ENCODE results near the gene FBLIM1. TPM values are rescaled to one million over a fixed set of nuclear protein-coding genes. Genes with fewer than 3 reads are reported as not detected.

FBLIM1 gene
- total RNA-seq, 2 experiments from 2014 or later, result 0.50 TPM; not detected in 1

DNA sequence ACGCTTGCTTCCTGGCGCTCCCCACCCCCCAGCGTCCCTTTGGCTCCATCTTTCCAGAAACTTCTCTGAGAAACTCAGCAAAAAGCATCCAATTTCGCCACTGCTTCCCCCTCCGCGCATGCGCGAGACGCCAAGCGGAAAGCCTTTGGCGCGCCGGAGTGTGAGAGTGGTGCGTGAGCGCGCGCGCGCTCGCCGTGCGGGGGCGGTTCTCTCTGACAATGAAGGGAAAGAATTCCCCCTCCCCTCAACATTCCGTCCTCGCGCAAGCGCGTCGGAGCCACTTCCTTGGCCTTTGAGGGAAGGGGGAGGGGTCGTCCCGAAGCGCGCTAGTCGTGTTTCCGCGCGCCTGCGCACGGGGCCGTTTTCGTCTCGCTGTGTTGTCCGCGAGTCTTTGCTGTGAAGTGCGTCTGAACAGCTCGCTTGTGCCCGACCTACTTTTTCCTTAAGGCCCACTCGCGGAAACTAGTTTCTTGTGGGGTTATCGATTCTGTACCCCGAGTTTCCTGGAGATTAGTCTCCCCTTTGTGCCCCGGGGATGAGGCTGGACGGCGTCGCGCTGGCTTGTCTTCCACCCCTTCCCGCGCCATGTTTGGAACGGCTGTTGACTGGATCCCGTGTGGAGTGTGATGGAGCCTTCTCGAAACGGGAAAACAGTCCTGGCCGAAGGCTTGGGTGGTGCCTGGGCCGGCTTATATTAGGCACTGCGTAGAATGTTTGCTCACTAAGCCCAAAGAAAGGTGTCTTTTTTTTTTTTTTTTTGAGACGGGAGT is 77.3 kb downstream of the FBLIM1 start:
- ChIA-PET POLR2A (interaction anchor here (0.9 to 7.0 kb wide), 6 partner anchors 11 to 140 kb away, joined by 3 to 518 read pairs (median 4); partner anchors contain the start of genes SPEN and ZBTB17), CTCF (interaction anchor here (1.0 kb wide), 1 partner anchor 11 kb away, joined by 4 read pairs; no protein-coding TSS in a partner anchor)
- Mint-ChIP-seq H3K9me3 (no peaks in the 10 kb centered on the region), H3K36me3 (ENCODE audit: low read depth) (peaks cover 25% of the 10 kb centered on the region), H3K27me3 (no peaks in the 10 kb centered on the region), H3K4me1 (ENCODE audit: low read depth) (peaks cover 26% of the 10 kb centered on the region), H3K4me3 (peak overlapping the region; percentile 98), H3K27ac (peak overlapping the region; percentile 99)
- Histone ChIP-seq H3K4me3 (ENCODE audit: low read length) (peak overlapping the region; percentile 70), H3K27me3 (ENCODE audit: control insufficient read depth in 1 of 2, insufficient read depth in 2 of 2, low read length in 2 of 2) (no peaks in the 10 kb centered on the region), H3K36me3 (ENCODE audit: insufficient read depth, low read length) (no peaks in the 10 kb centered on the region), H3K4me1 (ENCODE audit: insufficient read depth, low read length) (peaks cover 35% of the 10 kb centered on the region), H3K27ac (ENCODE audit: low read depth in 1 of 2, low read length in 2 of 2) (peak overlapping the region; percentile 96 to 99), H3K9me3 (ENCODE audit: control insufficient read depth in 1 of 2, insufficient read depth in 1 of 2, low read length in 2 of 2) (peaks cover 0 to 4% of the 10 kb centered on the region in 2 experiments)
- DNase-seq (peak; percentile 97 to 100 (median 99)), ATAC-seq (ENCODE audit: poor library complexity) (peak; percentile 54)
- TF ChIP-seq, protein P1, sequence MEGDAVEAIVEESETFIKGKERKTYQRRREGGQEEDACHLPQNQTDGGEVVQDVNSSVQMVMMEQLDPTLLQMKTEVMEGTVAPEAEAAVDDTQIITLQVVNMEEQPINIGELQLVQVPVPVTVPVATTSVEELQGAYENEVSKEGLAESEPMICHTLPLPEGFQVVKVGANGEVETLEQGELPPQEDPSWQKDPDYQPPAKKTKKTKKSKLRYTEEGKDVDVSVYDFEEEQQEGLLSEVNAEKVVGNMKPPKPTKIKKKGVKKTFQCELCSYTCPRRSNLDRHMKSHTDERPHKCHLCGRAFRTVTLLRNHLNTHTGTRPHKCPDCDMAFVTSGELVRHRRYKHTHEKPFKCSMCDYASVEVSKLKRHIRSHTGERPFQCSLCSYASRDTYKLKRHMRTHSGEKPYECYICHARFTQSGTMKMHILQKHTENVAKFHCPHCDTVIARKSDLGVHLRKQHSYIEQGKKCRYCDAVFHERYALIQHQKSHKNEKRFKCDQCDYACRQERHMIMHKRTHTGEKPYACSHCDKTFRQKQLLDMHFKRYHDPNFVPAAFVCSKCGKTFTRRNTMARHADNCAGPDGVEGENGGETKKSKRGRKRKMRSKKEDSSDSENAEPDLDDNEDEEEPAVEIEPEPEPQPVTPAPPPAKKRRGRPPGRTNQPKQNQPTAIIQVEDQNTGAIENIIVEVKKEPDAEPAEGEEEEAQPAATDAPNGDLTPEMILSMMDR (IDR thresholded peaks at IDR 0.05), result no peak
- intact Hi-C loops (cut with DNase I, micrococcal nuclease), result loop anchor here in 1 of 2 experiments (1.0 kb wide), 1 partner anchor 11 kb away; the partner anchor contains the start of gene SPEN

Other genes with a start within 250 kb of the FBLIM1 start
- gene CASP9, start 234.6 kb upstream of the FBLIM1 start, total RNA-seq, result 10 to 100 TPM; 15.7 to 18.0 TPM
- 10 to 100 TPM in 1 of 2 experiments, 1 to 10 TPM in 1; 8.2 to 10.4 TPM for gene DNAJC16, start 231.9 kb upstream of the FBLIM1 start, total RNA-seq
- gene AGMAT, start 173.7 kb upstream of the FBLIM1 start, total RNA-seq, result 1 to 10 TPM; 3.8 to 4.6 TPM
- 10 to 100 TPM; 24.2 to 29.9 TPM for gene DDI2, start 141.3 kb upstream of the FBLIM1 start, total RNA-seq
- gene PLEKHM2, start 74.5 kb upstream of the FBLIM1 start, total RNA-seq, result 10 to 100 TPM; 77.5 to 82.0 TPM
- gene SLC25A34, start 22.5 kb upstream of the FBLIM1 start, total RNA-seq, result 1 to 10 TPM; 1.9 to 2.8 TPM
- gene TMEM82, start 16.3 kb upstream of the FBLIM1 start, total RNA-seq, result not detected
- under 1 TPM; 0.25 to 0.69 TPM for gene UQCRHL, start 48.9 kb downstream of the FBLIM1 start, total RNA-seq
- gene SPEN, start 88.9 kb downstream of the FBLIM1 start, total RNA-seq, result 10 to 100 TPM; 73.5 to 76.7 TPM
- gene ZBTB17, start 217.3 kb downstream of the FBLIM1 start, total RNA-seq, result 10 to 100 TPM; 70.2 to 78.1 TPM
- gene SRARP, start 245.4 kb downstream of the FBLIM1 start, total RNA-seq, result not detected

Data from CD4-positive, alpha-beta T cell (primary cell).